OCI-LY1 (cell line): ENCODE data around the gene TSPOAP1.

ENCODE experiments used
- H2AFZ ChIP-seq: fragments of 200-600 bp; sonication (generic), shearing (Covaris generic); 2 replicates; pipeline ENCODE4 v1.6.0; 2014; ENCODE audit warnings: antibody characterized with exemption, mild to moderate bottlenecking, low read length
- H3F3A ChIP-seq: fragments of 200-600 bp; sonication (generic), shearing (Covaris generic); 2 replicates; pipeline ENCODE4 v1.6.0; 2014; ENCODE audit warnings: mild to moderate bottlenecking, antibody characterized with exemption, low read length, moderate library complexity; ENCODE audit not compliant: insufficient read depth
- H3K27ac ChIP-seq: fragments of 200-600 bp; sonication (generic); 2 replicates; pipeline ENCODE4 v1.5.1; 2014; ENCODE audit warnings: low read length, mixed run types, mild to moderate bottlenecking, low read depth; ENCODE audit not compliant: poor library complexity, severe bottlenecking
- H3K27me3 ChIP-seq: fragments of 200-600 bp; sonication (generic); 2 replicates; pipeline ENCODE4 v1.6.0; 2014; ENCODE audit warnings: antibody characterized with exemption, mild to moderate bottlenecking, low read length, moderate library complexity; ENCODE audit not compliant: insufficient read depth
- H3K36me3 ChIP-seq: fragments of 200-600 bp; sonication (generic); 2 replicates; pipeline ENCODE4 v1.6.1; 2014; ENCODE audit warnings: mild to moderate bottlenecking, antibody characterized with exemption, low read length, moderate library complexity, mixed read lengths; ENCODE audit not compliant: insufficient read depth
- H3K4me1 ChIP-seq: fragments of 200-600 bp; sonication (generic); 2 replicates; pipeline ENCODE4 v1.5.1; 2014; ENCODE audit warnings: mild to moderate bottlenecking, low read length, moderate library complexity; ENCODE audit not compliant: insufficient read depth, severe bottlenecking
- H3K4me2 ChIP-seq: fragments of 200-600 bp; sonication (generic), shearing (Covaris generic); 2 replicates; pipeline ENCODE4 v1.6.1; 2014; ENCODE audit warnings: low read length
- H3K4me3 ChIP-seq: fragments of 200-600 bp; sonication (generic); 2 replicates; pipeline ENCODE4 v1.5.1; 2014; ENCODE audit warnings: low read length, low read depth, mild to moderate bottlenecking, mixed read lengths; ENCODE audit not compliant: poor library complexity, severe bottlenecking
- H3K79me2 ChIP-seq: fragments of 200-600 bp; shearing (Covaris generic); 2 replicates; pipeline ENCODE4 v1.6.1; 2016; ENCODE audit warnings: mixed run types, low read length, mixed read lengths; ENCODE audit not compliant: insufficient read depth
- H3K9ac ChIP-seq: fragments of 200-600 bp; sonication (generic), shearing (Covaris generic); 2 replicates; pipeline ENCODE4 v1.6.1; 2014; ENCODE audit warnings: mild to moderate bottlenecking, low read length, mixed read lengths
- H3K9me2 ChIP-seq: fragments of 200-600 bp; sonication (generic), shearing (Covaris generic); 2 replicates; pipeline ENCODE4 v1.6.1; 2014; ENCODE audit warnings: low read depth, mild to moderate bottlenecking, low read length, mixed read lengths
- H3K9me3 ChIP-seq: fragments of 200-600 bp; shearing (Covaris generic); 2 replicates; pipeline ENCODE4 v1.6.1; 2014; ENCODE audit warnings: low read length, mixed read lengths
- H4K20me1 ChIP-seq: fragments of 200-600 bp; sonication (generic), shearing (Covaris generic); 2 replicates; pipeline ENCODE4 v1.6.0; 2016; ENCODE audit warnings: mild to moderate bottlenecking, low read length; ENCODE audit not compliant: insufficient read depth
- CTCF ChIP-seq: fragments of 200-600 bp; sonication (generic), shearing (Covaris generic); IDR thresholded peaks from 2 replicates; pipeline ENCODE4 v1.5.1; 2017; ENCODE audit warnings: mild to moderate bottlenecking, antibody characterized with exemption, low read length, moderate library complexity, mixed read lengths
- EZH2 ChIP-seq: fragments of 200-600 bp; sonication (generic), shearing (Covaris generic); IDR thresholded peaks from 2 replicates; pipeline ENCODE4 v1.8.0; 2017; ENCODE audit warnings: borderline replicate concordance, mixed run types, mild to moderate bottlenecking, antibody characterized with exemption, low read length, moderate library complexity, mixed read lengths

The TSPOAP1 gene

GRCh38 chr17:58282442-58282841, 46.2 kb downstream of the TSPOAP1 start:
- Histone ChIP-seq H3K27ac (no peak overlapping the region), H3K9ac (no peak overlapping the region), H3K4me1 (no peaks in the 10 kb centered on the region), H3K27me3 (no peaks in the 10 kb centered on the region), H3K9me2 (no peaks in the 10 kb centered on the region), H3K4me3 (no peak overlapping the region), H3F3A (no peaks in the 10 kb centered on the region), H2AFZ (no peak overlapping the region), H3K9me3 (no peaks in the 10 kb centered on the region), H3K4me2 (no peak overlapping the region), H4K20me1 (no peaks in the 10 kb centered on the region), H3K79me2 (no peaks in the 10 kb centered on the region), H3K36me3 (no peaks in the 10 kb centered on the region)
- TF ChIP-seq EZH2 (no peak), CTCF (no peak)

GRCh38 chr17:58281511-58282011, 47.0 kb downstream of the TSPOAP1 start:
- TF ChIP-seq EZH2 (no peak), CTCF (no peak)
- Histone ChIP-seq H3F3A (no peaks in the 10 kb centered on the region), H3K4me3 (no peak overlapping the region), H3K4me2 (no peak overlapping the region), H3K9me2 (no peaks in the 10 kb centered on the region), H3K9ac (no peak overlapping the region), H2AFZ (no peak overlapping the region), H3K27me3 (no peaks in the 10 kb centered on the region), H3K9me3 (no peaks in the 10 kb centered on the region), H3K79me2 (no peaks in the 10 kb centered on the region), H3K36me3 (no peaks in the 10 kb centered on the region), H3K4me1 (no peaks in the 10 kb centered on the region), H3K27ac (no peak overlapping the region), H4K20me1 (no peaks in the 10 kb centered on the region)

GRCh38 chr17:58280480-58281217, 47.9 kb downstream of the TSPOAP1 start, which contains the start of gene MPO:
TSS of gene MPO (minus strand) at chr17:58280935. CDS start at chr17:58280758, 177 bp downstream.
- H3K79me2 ChIP-seq: no peaks in the 10 kb centered on the region
- H4K20me1 ChIP-seq: no peaks in the 10 kb centered on the region
- no peak within 1 kb of the TSS for H3K4me3 ChIP-seq
- H3K4me1 ChIP-seq: no peaks in the 10 kb centered on the region
- H3K9ac ChIP-seq: no peak within 1 kb of the TSS
- no peaks in the 10 kb centered on the region for H3K36me3 ChIP-seq
- H3K27me3 ChIP-seq: peaks cover 3% of the 10 kb centered on the region; the same call in 1 of the 2 replicates
- H3K27ac ChIP-seq: no peak within 1 kb of the TSS
- no peak within 1 kb of the TSS for H2AFZ ChIP-seq
- H3K9me2 ChIP-seq: no peaks in the 10 kb centered on the region
- no peaks in the 10 kb centered on the region for H3K9me3 ChIP-seq
- H3F3A ChIP-seq: no peaks in the 10 kb centered on the region
- TF ChIP-seq CTCF (no peak), EZH2 (no peak)
- no peak within 1 kb of the TSS for H3K4me2 ChIP-seq
